Brain microvascular endothelial cell (primary cell): Measurements from ENCODE around the gene STAT6.

Experiments used
- DNase-seq: peaks from one replicate; pipeline ENCODE4 v3.0.0-alpha.2; 2020
- H3K27ac ChIP-seq: fragments of 250-450 bp; sonication (Bioruptor Pico); 2 replicates; pipeline ENCODE4 v1.5.1; 2020; ENCODE audit warnings: mild to moderate bottlenecking, moderate library complexity
- H3K27me3 ChIP-seq: fragments of 250-450 bp; sonication (Bioruptor Pico); replicated peaks from 2 replicates; pipeline ENCODE4 v1.5.1; 2020; ENCODE audit warnings: mild to moderate bottlenecking
- H3K36me3 ChIP-seq: fragments of 250-450 bp; sonication (Bioruptor Pico); replicated peaks from 2 replicates; pipeline ENCODE4 v1.5.1; 2020; ENCODE audit warnings: mild to moderate bottlenecking
- H3K4me3 ChIP-seq: 2 replicates; pipeline ENCODE4 v1.5.1; 2011; ENCODE audit warnings: low read depth, mild to moderate bottlenecking, control low read depth, low read length, moderate library complexity
- in situ Hi-C: cut with HindIII; loops from 2 replicates; pipeline ENCODE4 v1.10.0; 2017; ENCODE audit warnings: low sequenced_read_pairs, low pct_ligation_motif_present
- TF ChIP-seq, protein P1 (sequence below): IDR thresholded peaks from 2 replicates; pipeline ENCODE4 v1.5.1; 2011; ENCODE audit warnings: low read depth, mild to moderate bottlenecking, moderate library complexity, low read length, control low read depth, inconsistent platforms; ENCODE audit errors: missing control alignments

The STAT6 gene

DNA sequence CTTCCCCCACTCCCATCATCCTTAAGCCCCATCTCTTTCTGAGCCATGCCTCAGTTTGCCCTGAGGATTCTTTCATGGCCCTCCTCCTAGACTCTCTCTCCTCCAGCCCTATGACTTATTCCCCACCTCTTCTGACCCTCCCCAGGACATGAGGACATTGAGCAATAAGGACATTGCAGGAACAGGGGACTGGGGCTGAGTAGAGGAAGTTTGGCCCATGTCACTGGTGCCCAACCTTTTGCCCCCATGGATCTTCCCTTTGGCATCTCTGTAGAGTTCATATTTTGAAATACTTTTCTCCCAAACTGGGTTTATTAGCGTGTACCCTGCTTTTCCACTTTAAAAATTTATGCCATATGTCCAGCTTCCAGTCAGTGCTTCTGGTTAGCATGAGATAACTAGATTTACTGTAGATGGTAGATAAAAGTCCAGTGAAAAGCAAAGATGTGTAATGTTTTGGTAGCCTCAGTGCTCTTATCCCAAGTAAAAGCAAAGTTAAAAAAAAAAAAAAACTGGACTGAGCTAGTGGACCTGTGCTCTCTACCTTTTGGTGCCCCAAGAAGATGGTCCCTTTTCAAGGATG lies 42.3 kb upstream of the STAT6 start:
- Histone ChIP-seq H3K36me3 (peaks cover 67% of the 10 kb centered on the region), H3K27me3 (no peaks in the 10 kb centered on the region), H3K4me3 (no peak overlapping the region), H3K27ac (no peak overlapping the region)
- DNase-seq, result no peak
- TF ChIP-seq, protein P1, sequence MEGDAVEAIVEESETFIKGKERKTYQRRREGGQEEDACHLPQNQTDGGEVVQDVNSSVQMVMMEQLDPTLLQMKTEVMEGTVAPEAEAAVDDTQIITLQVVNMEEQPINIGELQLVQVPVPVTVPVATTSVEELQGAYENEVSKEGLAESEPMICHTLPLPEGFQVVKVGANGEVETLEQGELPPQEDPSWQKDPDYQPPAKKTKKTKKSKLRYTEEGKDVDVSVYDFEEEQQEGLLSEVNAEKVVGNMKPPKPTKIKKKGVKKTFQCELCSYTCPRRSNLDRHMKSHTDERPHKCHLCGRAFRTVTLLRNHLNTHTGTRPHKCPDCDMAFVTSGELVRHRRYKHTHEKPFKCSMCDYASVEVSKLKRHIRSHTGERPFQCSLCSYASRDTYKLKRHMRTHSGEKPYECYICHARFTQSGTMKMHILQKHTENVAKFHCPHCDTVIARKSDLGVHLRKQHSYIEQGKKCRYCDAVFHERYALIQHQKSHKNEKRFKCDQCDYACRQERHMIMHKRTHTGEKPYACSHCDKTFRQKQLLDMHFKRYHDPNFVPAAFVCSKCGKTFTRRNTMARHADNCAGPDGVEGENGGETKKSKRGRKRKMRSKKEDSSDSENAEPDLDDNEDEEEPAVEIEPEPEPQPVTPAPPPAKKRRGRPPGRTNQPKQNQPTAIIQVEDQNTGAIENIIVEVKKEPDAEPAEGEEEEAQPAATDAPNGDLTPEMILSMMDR, result no peak
- in situ Hi-C loops, result no loop called here

DNA sequence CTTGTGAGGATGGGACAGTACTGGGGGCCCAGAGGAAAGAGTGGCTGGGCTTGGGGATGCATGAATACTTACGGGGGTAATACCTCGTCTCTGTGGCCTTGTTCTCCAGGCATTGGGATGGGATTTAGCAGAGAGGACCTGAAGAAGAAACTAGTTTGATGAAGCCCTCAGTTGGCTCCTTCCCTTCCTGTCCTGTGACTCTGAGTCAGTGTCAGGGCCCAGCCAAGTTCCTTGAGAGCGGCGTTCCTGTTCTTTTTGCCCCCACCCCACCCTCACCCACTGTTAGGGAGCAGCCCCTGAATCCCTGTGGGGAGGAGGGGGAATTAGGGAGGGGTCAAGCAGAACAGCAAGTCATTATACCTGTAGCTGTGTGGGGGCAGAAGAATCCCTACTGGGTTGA lies 41.5 kb upstream of the STAT6 start:
- H3K27ac ChIP-seq, result peak overlapping the region; percentile 65
- H3K36me3 ChIP-seq, result peaks cover 61% of the 10 kb centered on the region
- DNase-seq, result no peak
- H3K27me3 ChIP-seq, result no peaks in the 10 kb centered on the region
- TF ChIP-seq, protein P1, result no peak
- no peak overlapping the region for H3K4me3 ChIP-seq
- in situ Hi-C loops, result no loop called here

DNA sequence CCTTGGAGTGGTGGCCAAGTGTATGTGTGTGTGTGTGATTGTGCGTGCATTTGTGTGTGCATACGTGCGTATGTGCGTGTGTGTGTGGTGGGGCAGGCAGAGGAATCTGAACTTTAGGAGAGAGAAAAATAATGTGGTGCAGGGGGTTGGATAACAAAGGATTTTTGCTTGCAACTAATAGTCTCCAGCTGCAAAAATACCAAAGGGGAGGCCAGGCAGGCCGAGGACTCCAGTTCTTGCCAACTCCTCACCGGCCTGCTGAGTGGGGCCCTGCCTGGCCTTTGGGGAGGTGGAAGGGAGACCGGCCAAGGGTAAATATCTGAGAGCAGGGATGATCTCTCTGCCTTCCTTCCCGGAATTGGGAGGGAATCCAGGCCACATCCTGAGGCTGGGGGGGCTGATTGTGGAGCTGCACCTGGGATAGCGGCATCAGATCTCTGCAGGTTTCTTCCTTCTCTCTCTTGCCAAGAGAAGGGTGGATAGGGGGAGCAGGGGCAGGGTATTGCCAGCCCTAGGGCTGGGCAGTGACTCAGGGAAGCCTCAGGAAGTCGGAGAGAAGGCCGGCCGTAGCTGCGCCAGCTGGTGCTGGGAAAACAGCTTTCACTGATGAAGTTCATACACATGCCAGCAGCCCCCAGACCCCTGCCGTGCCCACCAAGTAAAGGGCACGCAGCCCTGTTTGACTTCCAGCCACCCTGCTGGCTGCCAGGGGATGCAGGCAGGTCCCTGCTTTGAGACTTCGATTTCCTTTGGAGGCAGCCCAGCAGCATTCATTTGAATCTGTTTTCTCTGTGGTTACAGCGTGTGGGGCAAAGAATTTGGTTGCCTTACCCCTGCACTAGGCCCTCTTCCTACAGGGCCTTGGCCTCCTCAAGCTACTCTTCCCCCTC lies 40.8 kb upstream of the STAT6 start:
- H3K4me3 ChIP-seq, result no peak overlapping the region
- peak; percentile 32 for DNase-seq

DNA sequence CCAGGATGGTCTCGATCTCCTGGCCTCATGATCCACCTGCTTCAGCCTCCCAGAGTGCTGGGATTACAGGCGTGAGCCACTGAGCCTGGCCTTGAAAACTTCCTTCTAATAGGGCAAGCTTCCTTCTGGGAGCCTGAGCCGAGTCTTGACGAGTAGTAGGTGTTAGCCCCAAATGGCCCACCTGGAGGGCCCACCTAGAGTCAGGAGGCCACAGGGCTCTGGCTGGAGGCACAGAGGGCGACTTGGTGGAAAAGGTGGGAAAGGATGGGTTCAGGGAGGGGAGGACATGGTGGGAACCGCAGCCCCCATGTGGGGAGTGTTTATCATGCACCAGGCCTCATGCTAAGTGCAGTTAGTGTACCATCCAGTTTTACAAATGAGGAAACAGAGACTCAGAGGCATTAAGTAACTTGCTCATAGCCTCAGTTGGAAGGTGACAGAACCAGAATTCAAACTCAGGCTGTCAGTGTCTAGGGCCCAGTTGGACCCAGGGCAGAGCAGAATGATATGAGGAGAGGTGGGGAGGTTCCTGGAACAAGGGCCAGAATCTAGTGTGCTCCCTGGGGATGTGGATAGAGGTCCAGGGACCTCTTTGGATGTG lies 39.3 kb upstream of the STAT6 start:
- Histone ChIP-seq H3K36me3 (peaks cover 57% of the 10 kb centered on the region), H3K27ac (no peak overlapping the region), H3K4me3 (no peak overlapping the region), H3K27me3 (no peaks in the 10 kb centered on the region)
- no peak for DNase-seq
- in situ Hi-C loops, result no loop called here
- TF ChIP-seq, protein P1, result no peak

More for the DNA sequence above, 40.8 kb upstream of the STAT6 start:
- TF ChIP-seq, protein P1, result no peak
- Histone ChIP-seq H3K27me3 (no peaks in the 10 kb centered on the region), H3K27ac (peak overlapping the region; percentile 65), H3K36me3 (peaks cover 57% of the 10 kb centered on the region)
- in situ Hi-C loops, result no loop called here

DNA sequence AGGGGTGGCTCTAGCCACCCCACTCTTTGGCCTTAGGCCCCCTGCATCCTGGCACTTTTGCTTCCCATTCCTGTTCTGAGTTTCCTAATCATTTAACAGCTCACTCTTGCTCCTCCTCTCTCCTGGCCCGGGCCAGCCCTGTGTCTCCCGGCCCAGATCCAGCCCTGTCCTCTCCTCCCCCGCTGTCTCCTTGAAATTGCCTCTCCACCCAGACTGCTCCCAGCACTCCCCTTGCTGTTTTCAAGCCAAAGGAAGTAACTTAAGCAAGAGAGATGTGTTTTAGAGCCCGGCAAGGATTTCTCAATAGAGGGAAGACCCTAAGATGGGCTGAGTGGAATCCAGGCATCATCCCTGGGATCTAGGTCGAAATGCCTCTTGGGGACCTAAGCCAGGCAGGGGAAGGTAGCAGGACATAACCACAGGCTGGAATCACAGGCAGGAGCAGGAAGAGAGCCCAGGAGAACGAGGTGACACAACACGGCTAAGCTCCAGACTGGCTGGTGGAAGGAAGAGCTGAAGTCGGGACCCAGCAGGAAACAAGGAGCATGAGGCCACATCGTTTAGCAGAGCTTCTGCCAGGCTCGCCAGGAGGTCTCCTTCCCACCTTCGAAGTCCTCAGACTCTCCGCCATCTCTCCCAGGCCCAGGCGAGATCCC lies 38.2 kb upstream of the STAT6 start:
- TF ChIP-seq, protein P1, result no peak
- Histone ChIP-seq H3K27ac (peak overlapping the region; percentile 44), H3K4me3 (no peak overlapping the region), H3K27me3 (no peaks in the 10 kb centered on the region), H3K36me3 (peaks cover 57% of the 10 kb centered on the region)
- in situ Hi-C loops, result no loop called here
- peak; percentile 18 for DNase-seq
